H9 (cell line): ENCODE measurements around the gene KIAA0825. TPM values are rescaled to one million over a fixed set of nuclear protein-coding genes. Genes with fewer than 3 reads are reported as not detected.

ENCODE experiments used
- DNase-seq: peaks from one replicate; pipeline ENCODE4 v3.0.0-alpha.2; 2017
- H2AFZ ChIP-seq: one replicate; pipeline ENCODE4 v1.6.1; 2013; ENCODE audit warnings: mild to moderate bottlenecking, low read length, control low read depth, moderate library complexity
- H2AK5ac ChIP-seq: 2 replicates; pipeline ENCODE4 v1.6.1; 2013; ENCODE audit warnings: low read length, control low read depth, mixed read lengths; ENCODE audit not compliant: insufficient read length
- H2BK120ac ChIP-seq: one replicate; pipeline ENCODE4 v1.6.1; 2013; ENCODE audit warnings: low read depth, mild to moderate bottlenecking, low read length, control low read depth, inconsistent platforms; ENCODE audit not compliant: poor library complexity, severe bottlenecking
- H2BK12ac ChIP-seq: 2 replicates; pipeline ENCODE4 v1.6.1; 2013; ENCODE audit warnings: low read length, control low read depth, mixed read lengths, low read depth; ENCODE audit not compliant: insufficient read length
- H2BK15ac ChIP-seq: 2 replicates; pipeline ENCODE4 v1.6.1; 2013; ENCODE audit warnings: low read depth, low read length, control low read depth
- H2BK20ac ChIP-seq: one replicate; pipeline ENCODE4 v1.6.1; 2013; ENCODE audit warnings: low read depth, mild to moderate bottlenecking, low read length, control low read depth, inconsistent platforms; ENCODE audit not compliant: poor library complexity, severe bottlenecking
- H2BK5ac ChIP-seq: 2 replicates; pipeline ENCODE4 v1.6.1; 2013; ENCODE audit warnings: low read length, control low read depth, mixed read lengths; ENCODE audit not compliant: insufficient read length
- H3K14ac ChIP-seq: 2 replicates; pipeline ENCODE4 v1.6.1; 2013; ENCODE audit warnings: low read length, control low read depth; ENCODE audit not compliant: insufficient read depth
- H3K18ac ChIP-seq: 2 replicates; pipeline ENCODE4 v1.6.1; 2013; ENCODE audit warnings: low read depth, mild to moderate bottlenecking, mixed read lengths, low read length, control low read depth; ENCODE audit not compliant: insufficient read length
- H3K23ac ChIP-seq: 2 replicates; pipeline ENCODE4 v1.6.1; 2013; ENCODE audit warnings: low read length, control low read depth, mixed read lengths, low read depth; ENCODE audit not compliant: insufficient read length
- H3K23me2 ChIP-seq: 2 replicates; pipeline ENCODE4 v1.6.1; 2013; ENCODE audit warnings: low read depth, mild to moderate bottlenecking, mixed read lengths, low read length, control low read depth; ENCODE audit not compliant: insufficient read length, poor library complexity, severe bottlenecking
- H3K27ac ChIP-seq: 2 replicates; pipeline ENCODE4 v1.5.1; 2013; ENCODE audit warnings: low read length, control low read depth, mixed read lengths, low read depth; ENCODE audit not compliant: insufficient read length
- H3K27me3 ChIP-seq: 2 replicates; pipeline ENCODE4 v1.6.1; 2013; ENCODE audit warnings: low read length, control low read depth, inconsistent platforms; ENCODE audit not compliant: insufficient read depth
- H3K4ac ChIP-seq: 2 replicates; pipeline ENCODE4 v1.6.1; 2013; ENCODE audit warnings: low read depth, mild to moderate bottlenecking, control low read depth, inconsistent platforms, low read length, moderate library complexity
- H3K4me1 ChIP-seq: 2 replicates; pipeline ENCODE4 v1.6.1; 2013; ENCODE audit warnings: low read length, control low read depth, inconsistent platforms; ENCODE audit not compliant: insufficient read depth
- H3K4me2 ChIP-seq: 2 replicates; pipeline ENCODE4 v1.6.1; 2013; ENCODE audit warnings: low read length, control low read depth, mixed read lengths; ENCODE audit not compliant: insufficient read length, insufficient read depth
- H3K56ac ChIP-seq: 2 replicates; pipeline ENCODE4 v1.6.1; 2013; ENCODE audit warnings: low read depth, mild to moderate bottlenecking, mixed read lengths, low read length, control low read depth; ENCODE audit not compliant: insufficient read length
- H3K79me1 ChIP-seq: 2 replicates; pipeline ENCODE4 v1.6.1; 2013; ENCODE audit warnings: low read depth, mild to moderate bottlenecking, moderate library complexity, low read length, control low read depth, inconsistent platforms; ENCODE audit not compliant: insufficient read depth, poor library complexity, severe bottlenecking
- H3K79me2 ChIP-seq: 2 replicates; pipeline ENCODE4 v1.6.1; 2013; ENCODE audit warnings: low read length, control low read depth, inconsistent platforms; ENCODE audit not compliant: insufficient read depth
- H3K9ac ChIP-seq: 2 replicates; pipeline ENCODE4 v1.6.1; 2013; ENCODE audit warnings: low read length, control low read depth, mixed read lengths; ENCODE audit not compliant: insufficient read length; ENCODE audit errors: extremely low read depth
- H3K9me3 ChIP-seq: one replicate; pipeline ENCODE4 v1.6.1; 2013; ENCODE audit warnings: low read depth, low read length, inconsistent platforms; ENCODE audit not compliant: control insufficient read depth
- H3T11ph ChIP-seq: one replicate; pipeline ENCODE4 v1.6.1; 2013; ENCODE audit warnings: mild to moderate bottlenecking, low read length, control low read depth, inconsistent platforms
- H4K20me1 ChIP-seq: one replicate; pipeline ENCODE4 v1.6.1; 2013; ENCODE audit not compliant: control insufficient read depth, insufficient read length, insufficient read depth
- H4K5ac ChIP-seq: 2 replicates; pipeline ENCODE4 v1.6.1; 2013; ENCODE audit warnings: low read depth, mild to moderate bottlenecking, mixed read lengths, low read length, control low read depth; ENCODE audit not compliant: insufficient read length
- H4K8ac ChIP-seq: replicated peaks from 2 replicates; pipeline ENCODE4 v1.6.1; 2013; ENCODE audit warnings: low read length, control low read depth, mixed read lengths, low read depth; ENCODE audit not compliant: insufficient read length
- H4K91ac ChIP-seq: 2 replicates; pipeline ENCODE4 v1.6.1; 2013; ENCODE audit warnings: low read depth, mild to moderate bottlenecking, moderate library complexity, mixed read lengths, low read length, control low read depth; ENCODE audit not compliant: insufficient read length
- H3K27ac Mint-ChIP-seq, 3 experiments: 2 replicates in 2 of 3; 3 replicates in 1 of 3; pipeline ENCODE4 v1.8.0; 2020 to 2021; ENCODE audit warnings: mixed read lengths in 3 of 3, mild to moderate bottlenecking in 1 of 3, moderate library complexity in 1 of 3
- H3K27me3 Mint-ChIP-seq: 2 replicates; pipeline ENCODE4 v1.8.0; 2021; ENCODE audit warnings: low read depth, mild to moderate bottlenecking, moderate library complexity, mixed read lengths
- H3K36me3 Mint-ChIP-seq, 3 experiments: 2 replicates in 2 of 3; 3 replicates in 1 of 3; pipeline ENCODE4 v1.8.0; 2020 to 2021; ENCODE audit warnings: low read depth in 3 of 3, mixed read lengths in 3 of 3; ENCODE audit not compliant: insufficient read depth in 1 of 3
- H3K4me1 Mint-ChIP-seq, 2 experiments: 2 replicates each; pipeline ENCODE4 v1.8.0; 2020; ENCODE audit warnings: mixed read lengths in 2 of 2
- H3K4me3 Mint-ChIP-seq, 2 experiments: 2 replicates in 1 of 2; 3 replicates in 1 of 2; pipeline ENCODE4 v1.8.0; 2020 to 2021; ENCODE audit warnings: mild to moderate bottlenecking in 2 of 2, mixed read lengths in 2 of 2, moderate library complexity in 1 of 2
- H3K9me3 Mint-ChIP-seq, 2 experiments: 2 replicates in 1 of 2; 3 replicates in 1 of 2; pipeline ENCODE4 v1.8.0; 2020; ENCODE audit warnings: mild to moderate bottlenecking in 2 of 2, mixed read lengths in 2 of 2, moderate library complexity in 1 of 2
- CTCF ChIP-seq: fragments of 200-600 bp; sonication (generic); conservative IDR thresholded peaks from 3 replicates; pipeline ENCODE4 v1.8.0; 2021; ENCODE audit warnings: antibody characterized with exemption, mild to moderate bottlenecking
- WGBS: extraction: QIAGEN DNeasy Blood & Tissue Kit; methylation state at CpG from one replicate; pipeline ENCODE4 v1.1.7; 2013; ENCODE audit warnings: missing lambda C conversion rate, low lambda C conversion rate, mixed read lengths; ENCODE audit not compliant: insufficient read length; ENCODE audit errors: extremely low coverage; 5-methylcytosine and 5-hydroxymethylcytosine counted together
- total RNA-seq: library from RNA; stranded (reverse); gene quantifications from 2 replicates; pipeline ENCODE4 v1.2.1, GENCODE V29; 2021

Gene KIAA0825
- total RNA-seq, 1 experiment from 2014 or later: 1.8 TPM

- no peaks in the 10 kb centered on the region for H4K20me1 ChIP-seq
- DNase-seq: no peak
- H2BK5ac ChIP-seq: no peak overlapping the region
- H3K27me3 ChIP-seq: no peaks in the 10 kb centered on the region
- H3K27ac Mint-ChIP-seq: no peak overlapping the region
- no peak overlapping the region for H2BK120ac ChIP-seq
- no peaks in the 10 kb centered on the region for H3K9me3 Mint-ChIP-seq
- no peak overlapping the region for H3K18ac ChIP-seq
- H3K23me2 ChIP-seq: no peaks in the 10 kb centered on the region
- peaks cover 5% of the 10 kb centered on the region; the same call in 1 of the 2 replicates for H3K79me2 ChIP-seq
- H3K4me1 Mint-ChIP-seq: peaks cover 3% of the 10 kb centered on the region in 2 experiments; a peak in 1 of 4 replicates
- no peak overlapping the region for H3K27ac ChIP-seq
- H3K9me3 ChIP-seq: no peaks in the 10 kb centered on the region
- no peak overlapping the region for H4K91ac ChIP-seq
- H3K4me1 ChIP-seq: no peaks in the 10 kb centered on the region
- no peak overlapping the region for H3K23ac ChIP-seq
- peaks cover 0 to 23% (median 11%) of the 10 kb centered on the region in 3 experiments; a peak in 5 of 7 replicates for H3K36me3 Mint-ChIP-seq
- TF ChIP-seq CTCF: no peak
- no peak overlapping the region for H3K4me2 ChIP-seq
- H3K9ac ChIP-seq: no peak overlapping the region
- no peak overlapping the region for H2AFZ ChIP-seq
- H2BK15ac ChIP-seq: no peak overlapping the region
- no peak overlapping the region for H2BK20ac ChIP-seq
- no peak overlapping the region for H4K8ac ChIP-seq
- no peak overlapping the region for H3T11ph ChIP-seq
- no peaks in the 10 kb centered on the region for H3K79me1 ChIP-seq
- no peak overlapping the region for H3K4ac ChIP-seq
- WGBS: no CpG with 5 or more reads among the region's 1 CpG
- H2BK12ac ChIP-seq: no peak overlapping the region
- no peak overlapping the region for H4K5ac ChIP-seq
- H3K56ac ChIP-seq: no peak overlapping the region
- no peak overlapping the region for H2AK5ac ChIP-seq
- H3K27me3 Mint-ChIP-seq: no peaks in the 10 kb centered on the region
- H3K4me3 Mint-ChIP-seq: no peak overlapping the region
- no peak overlapping the region for H3K14ac ChIP-seq
These were observed 358.3 kb downstream of the KIAA0825 start for GRCh38 chr5:94260096-94260495.
